ENCODE measurements around the gene CHST8.
"Not testable (repeated sequence)": the region's sequence is repeated elsewhere in the genome, so short reads cannot be mapped to it uniquely, and the experiment has no call there.

The CHST8 gene

GRCh38 chr19:33618363-33618762 lies 3.4 kb upstream of the CHST8 start:
- not testable (repeated sequence) for DNase-seq (ENCODE audit: low spot score)

DNA sequence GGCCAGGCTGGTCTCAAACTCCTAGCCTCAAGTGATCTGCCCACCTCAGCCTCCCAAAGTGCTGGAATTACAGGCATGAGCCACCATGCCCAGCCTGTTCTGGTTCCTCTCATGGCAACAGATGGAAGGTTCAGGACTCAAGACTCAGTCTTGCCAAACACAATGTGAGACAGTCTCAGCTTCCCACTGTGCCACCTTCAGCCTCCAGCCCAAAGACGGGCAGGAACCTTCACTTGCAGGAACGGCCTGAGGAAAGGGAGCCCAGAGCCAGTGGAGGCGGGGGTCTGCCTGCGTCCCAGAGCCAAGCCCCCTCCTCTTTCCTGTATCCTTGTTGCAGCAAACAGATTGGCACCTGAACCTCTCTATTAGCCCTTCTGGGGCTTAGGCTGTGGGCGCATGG lies 2.9 kb upstream of the CHST8 start:
- DNase-seq (ENCODE audit: low spot score), result no peak

- DNase-seq (ENCODE audit: low spot score), result no peak
These were observed 1.1 kb upstream of the CHST8 start for GRCh38 chr19:33620611-33621010.

- DNase-seq (ENCODE audit: low spot score), result no peak
These were observed 528 bp upstream of the CHST8 start for GRCh38 chr19:33621065-33621785.

GRCh38 chr19:33622505-33622808 lies 704 bp downstream of the CHST8 start:
- no peak for DNase-seq (ENCODE audit: low spot score)

DNA sequence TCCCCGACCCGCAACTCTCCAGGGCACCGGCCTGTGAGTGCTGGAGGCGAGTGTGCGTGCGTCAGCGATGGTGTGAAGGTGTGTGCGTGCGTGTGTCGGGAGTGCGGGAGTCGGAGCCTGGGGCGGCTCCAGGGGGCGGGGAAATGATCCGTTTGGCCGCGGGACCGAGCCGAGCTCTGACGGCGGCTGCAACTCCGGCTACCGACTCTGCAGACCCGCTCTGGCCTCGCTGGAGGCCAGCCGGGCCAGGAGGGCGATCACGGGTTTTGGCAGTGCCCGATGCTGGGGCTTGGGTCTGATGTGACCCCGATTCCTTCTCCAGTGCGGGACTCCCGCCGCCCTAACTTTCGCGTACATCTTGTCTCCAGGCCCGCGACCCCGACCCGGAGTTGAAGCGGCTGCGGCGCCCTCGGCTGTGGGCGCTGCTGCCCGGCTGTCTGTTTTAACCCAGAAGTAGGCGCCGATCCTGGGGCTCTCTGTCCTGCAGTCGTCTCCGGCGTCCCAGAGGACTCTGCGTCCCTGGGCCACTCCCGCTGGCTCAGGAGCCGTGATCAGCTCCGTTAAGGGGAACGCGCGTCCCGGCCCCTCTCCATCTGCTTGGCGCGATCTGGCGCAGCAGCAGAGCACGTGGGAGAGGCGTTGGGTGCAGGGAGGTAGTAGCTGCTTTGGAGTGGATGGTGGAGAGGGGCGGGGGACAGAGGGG lies 1.2 kb downstream of the CHST8 start:
- DNase-seq (ENCODE audit: low spot score), result no peak

DNA sequence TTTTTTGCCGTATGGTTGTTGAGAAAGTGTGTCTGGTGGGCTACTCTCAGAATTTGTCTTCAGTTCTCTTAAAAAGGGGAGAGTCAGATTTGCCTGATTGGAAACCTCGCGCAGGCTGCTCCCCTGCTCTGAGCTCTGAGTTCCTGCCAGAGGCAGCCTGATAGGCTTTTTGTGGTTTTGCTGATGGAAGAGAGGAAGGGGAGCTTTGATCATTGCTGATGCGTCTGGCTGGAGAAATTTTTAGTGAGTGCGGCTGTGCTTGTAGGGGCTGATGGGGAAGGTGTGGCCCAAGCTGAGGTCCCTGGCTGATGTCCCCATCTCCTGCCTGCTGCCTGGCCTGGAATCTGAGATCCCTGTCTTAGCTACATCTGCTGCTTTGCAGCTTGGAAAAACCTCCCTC lies 2.8 kb downstream of the CHST8 start:
- DNase-seq (ENCODE audit: low spot score), result no peak

DNA sequence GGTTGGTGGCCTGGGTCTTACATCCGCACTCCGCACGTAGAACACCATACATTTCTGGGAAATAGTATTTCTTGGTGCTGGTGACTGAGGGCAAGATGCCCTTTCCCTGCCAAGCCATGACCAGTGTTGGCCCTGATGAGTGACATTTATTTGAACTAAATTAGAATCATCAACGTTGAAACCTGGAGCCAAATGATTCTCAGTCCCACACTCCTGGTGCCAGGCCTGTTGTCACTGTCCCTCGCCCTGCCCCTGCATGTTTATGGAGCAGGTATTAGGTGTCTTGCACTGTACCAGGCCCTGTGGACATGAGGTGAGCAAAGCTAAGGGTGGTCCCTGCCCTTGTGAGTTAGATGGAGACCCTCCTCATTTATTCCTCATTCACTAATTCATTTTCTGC lies 5.8 kb downstream of the CHST8 start:
- DNase-seq (ENCODE audit: low spot score), result no peak

GRCh38 chr19:33627962-33628839 lies 6.4 kb downstream of the CHST8 start:
- DNase-seq (ENCODE audit: low spot score), result no peak

DNA sequence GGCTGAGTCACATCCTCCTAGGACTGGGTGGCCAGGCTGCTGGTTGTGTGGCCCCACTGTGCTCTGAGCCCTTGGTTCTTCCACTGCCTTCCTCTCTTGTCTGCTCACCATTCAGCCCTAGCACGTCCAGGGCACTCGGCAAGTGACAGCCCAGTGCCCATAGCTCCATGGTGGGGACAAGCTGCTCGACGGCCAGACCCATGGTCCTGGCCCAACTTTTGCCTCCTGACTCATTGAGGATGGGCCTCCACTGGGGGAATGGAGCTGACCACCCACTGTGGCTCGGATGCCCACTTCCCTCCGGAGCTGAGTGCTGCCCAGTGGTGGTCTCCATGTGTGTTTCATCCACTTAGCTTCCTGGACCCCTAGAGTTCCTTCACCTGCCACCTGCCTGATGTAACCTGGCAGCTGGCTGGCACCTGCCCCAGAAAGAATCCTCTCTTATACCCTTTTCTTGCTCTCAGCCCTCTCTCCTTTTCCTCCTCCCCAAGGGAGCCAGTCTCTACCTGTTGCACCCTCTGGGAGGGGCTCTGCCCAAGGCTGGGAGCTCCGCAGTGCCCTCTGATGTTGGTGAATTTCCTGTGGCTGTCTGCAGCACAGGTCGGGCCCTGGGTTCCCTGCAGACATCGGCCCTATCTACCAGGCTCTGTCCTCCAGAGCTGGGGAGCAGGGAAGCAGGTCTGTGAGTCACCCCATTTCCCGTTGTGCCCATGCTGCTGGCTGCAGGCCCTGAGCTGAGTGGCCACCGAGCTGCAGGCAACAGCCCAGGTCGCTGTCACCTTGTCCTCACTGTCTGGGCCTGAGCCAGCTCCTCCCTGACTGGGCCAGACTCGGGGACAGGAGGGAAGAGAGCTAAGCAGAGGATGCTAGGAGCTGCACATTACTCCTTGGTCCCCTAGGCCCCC lies 7.4 kb downstream of the CHST8 start:
- no peak for DNase-seq (ENCODE audit: low spot score)

DNA sequence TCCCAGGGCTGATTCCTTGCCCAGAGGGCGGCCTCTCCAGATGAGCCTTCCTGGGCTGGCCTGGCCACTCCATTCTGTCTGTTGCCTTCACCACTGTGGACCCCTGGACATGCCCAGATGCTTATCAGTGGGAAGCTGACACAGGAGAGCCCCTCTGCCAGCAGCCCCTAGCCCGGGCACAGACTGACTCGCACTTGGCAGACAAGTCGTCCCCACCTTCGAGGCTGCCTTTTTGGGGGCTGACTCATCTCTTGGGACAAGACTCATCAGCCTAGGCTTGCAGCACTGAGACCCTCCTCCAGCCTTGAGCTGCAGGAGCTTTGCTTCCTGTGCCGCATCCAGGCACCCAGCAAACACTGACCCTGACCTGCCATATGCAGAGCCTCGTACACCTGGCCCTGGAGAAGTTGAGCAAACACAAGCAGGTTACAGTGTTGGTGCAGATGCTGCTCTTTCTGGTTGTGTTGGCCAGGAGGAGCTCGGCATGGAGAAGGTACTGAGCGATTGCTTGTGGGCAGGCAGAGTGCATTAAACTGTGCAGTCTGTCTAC lies 8.1 kb downstream of the CHST8 start:
- no peak for DNase-seq (ENCODE audit: low spot score)

DNA sequence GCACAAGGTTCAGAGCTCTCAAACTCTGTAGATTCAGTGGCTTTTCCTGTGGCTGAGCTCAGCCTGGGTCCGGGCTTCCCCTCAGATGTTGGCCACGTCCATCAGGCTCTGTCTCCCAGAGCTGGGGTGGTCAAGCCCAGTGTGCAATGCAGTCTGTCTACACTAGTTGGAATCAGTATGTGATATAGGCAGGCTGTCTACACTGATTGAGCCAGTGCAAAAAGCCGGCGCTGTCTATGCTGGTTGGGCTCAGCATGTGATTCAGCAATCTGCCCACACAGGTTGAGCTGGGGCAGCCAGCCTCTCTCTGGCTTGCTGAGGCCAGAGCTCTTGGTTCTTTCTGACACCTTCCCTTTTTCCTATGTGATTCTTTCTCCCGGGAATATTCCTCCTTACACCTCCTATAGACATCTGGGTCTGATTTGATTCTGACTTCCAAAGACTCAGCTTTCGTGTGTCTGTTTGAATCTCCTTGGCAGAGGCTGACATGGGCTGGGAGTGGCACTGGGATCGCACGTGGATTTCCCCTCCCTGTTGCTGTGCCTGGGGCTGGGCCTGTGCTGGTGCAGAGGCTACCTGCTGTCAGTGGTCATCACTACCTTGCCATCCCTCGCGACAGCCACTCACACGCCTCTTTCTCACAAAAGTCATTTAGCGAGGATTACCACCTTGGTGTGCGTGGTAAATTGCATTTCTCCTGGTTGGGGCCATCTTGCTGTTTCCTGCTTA lies 9.3 kb downstream of the CHST8 start:
- DNase-seq (ENCODE audit: low spot score), result no peak

DNA sequence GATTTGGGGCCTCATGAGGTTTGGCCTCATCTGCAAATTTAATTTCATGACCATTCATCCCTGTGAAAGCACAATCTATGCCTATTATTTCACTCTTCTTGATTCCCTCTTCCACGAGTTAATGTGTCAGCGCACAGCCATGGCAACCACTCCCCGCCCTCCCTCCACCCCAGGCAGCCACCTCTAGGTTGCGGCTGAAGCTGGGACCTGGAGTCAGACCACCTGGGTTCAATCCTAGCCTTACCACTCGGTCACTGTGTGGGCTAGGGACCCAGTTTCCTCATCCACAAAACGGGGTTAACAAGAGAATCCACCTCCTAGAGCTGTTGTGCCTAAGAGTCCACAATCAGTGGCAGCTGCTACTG lies 9.8 kb downstream of the CHST8 start:
- no peak for DNase-seq (ENCODE audit: low spot score)

GRCh38 chr19:33634361-33635091 lies 12.8 kb downstream of the CHST8 start:
- DNase-seq (ENCODE audit: low spot score), result no peak

GRCh38 chr19:33638167-33639034 lies 16.6 kb downstream of the CHST8 start:
- no peak for DNase-seq (ENCODE audit: low spot score)

DNA sequence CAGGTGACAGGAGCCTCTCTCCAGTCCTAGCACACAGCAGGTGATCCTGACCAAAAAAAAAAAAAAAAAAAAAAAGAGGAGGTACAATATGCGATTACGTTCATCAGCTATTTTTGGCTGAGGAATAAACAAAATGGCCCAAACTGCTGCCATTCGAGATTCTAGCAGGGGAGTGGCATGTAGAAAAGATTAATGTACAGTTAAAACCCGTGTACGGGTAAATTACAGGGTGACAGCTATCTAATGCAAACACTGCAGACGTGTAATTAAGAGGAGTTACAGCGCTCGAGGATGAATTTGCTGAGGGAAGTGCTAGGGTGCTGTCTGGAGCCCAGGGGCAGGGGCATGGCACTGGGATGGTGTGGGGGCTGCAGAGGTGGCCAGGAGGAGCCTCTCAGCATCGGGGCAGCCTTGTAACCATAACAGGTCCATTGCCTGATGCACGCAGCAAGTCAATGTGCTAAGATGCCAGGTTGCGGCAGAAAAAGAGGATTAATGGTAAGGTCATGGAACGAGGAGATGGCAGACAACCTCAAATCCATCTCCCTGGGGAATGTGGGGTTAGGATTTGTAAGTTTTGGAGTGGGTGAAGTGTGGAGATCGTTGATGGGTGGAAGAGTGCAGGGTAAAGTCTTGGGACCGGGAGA lies 17.4 kb downstream of the CHST8 start:
- DNase-seq (ENCODE audit: low spot score), result no peak

GRCh38 chr19:33640773-33641172 lies 19.0 kb downstream of the CHST8 start:
- no peak for DNase-seq (ENCODE audit: low spot score)

GRCh38 chr19:33641261-33641660 lies 19.5 kb downstream of the CHST8 start:
- no peak for DNase-seq (ENCODE audit: low spot score)
